ENCODE data around the gene MARCO.

The MARCO gene

GRCh38 chr2:119040730-119041129 is 98.7 kb downstream of the MARCO start:
- no peak for DNase-seq (ENCODE audit: low read depth)

Measured in CMK (cell line).